MM.1S (cell line): Measurements from ENCODE around the gene SPPL3.

ENCODE experiments used
- DNase-seq: peaks from one replicate; pipeline ENCODE4 v3.0.0-alpha.2; 2015
- H2AFZ ChIP-seq: fragments of 300-600 bp; sonication (generic); 2 replicates; pipeline ENCODE4 v1.6.0; 2016; ENCODE audit warnings: antibody characterized with exemption, low read length
- H3F3A ChIP-seq: fragments of 300-600 bp; sonication (generic); 2 replicates; pipeline ENCODE4 v1.6.1; 2016; ENCODE audit warnings: mild to moderate bottlenecking, antibody characterized with exemption, low read length, moderate library complexity, mixed read lengths; ENCODE audit not compliant: insufficient read depth
- H3K27ac ChIP-seq: fragments of 300-600 bp; sonication (generic); 2 replicates; pipeline ENCODE4 v1.5.1; 2016; ENCODE audit warnings: mild to moderate bottlenecking, low read length
- H3K27me3 ChIP-seq: fragments of 300-600 bp; sonication (generic); replicated peaks from 2 replicates; pipeline ENCODE4 v1.6.0; 2016; ENCODE audit warnings: low read length; ENCODE audit not compliant: insufficient read depth
- H3K36me3 ChIP-seq: fragments of 300-600 bp; sonication (generic); replicated peaks from 2 replicates; pipeline ENCODE4 v1.6.1; 2016; ENCODE audit warnings: mild to moderate bottlenecking, low read length, mixed read lengths; ENCODE audit not compliant: insufficient read depth
- H3K4me1 ChIP-seq: fragments of 300-600 bp; sonication (generic); 2 replicates; pipeline ENCODE4 v1.6.1; 2016; ENCODE audit warnings: low read length, mixed read lengths
- H3K4me2 ChIP-seq: fragments of 300-600 bp; sonication (generic); 2 replicates; pipeline ENCODE4 v1.6.0; 2016; ENCODE audit warnings: low read depth, low read length
- H3K4me3 ChIP-seq: fragments of 300-600 bp; sonication (generic); 2 replicates; pipeline ENCODE4 v1.5.1; 2016; ENCODE audit warnings: low read length, mixed read lengths
- H3K79me2 ChIP-seq: fragments of 300-600 bp; sonication (generic); 2 replicates; pipeline ENCODE4 v1.6.1; 2016; ENCODE audit warnings: mixed run types, low read length, mixed read lengths
- H3K9ac ChIP-seq: fragments of 300-600 bp; sonication (generic); 2 replicates; pipeline ENCODE4 v1.6.1; 2016; ENCODE audit warnings: low read length, mixed read lengths
- H3K9me2 ChIP-seq: fragments of 300-600 bp; sonication (generic); replicated peaks from 2 replicates; pipeline ENCODE4 v1.6.1; 2016; ENCODE audit warnings: mild to moderate bottlenecking, low read length, mixed read lengths; ENCODE audit not compliant: insufficient read depth
- H3K9me3 ChIP-seq: fragments of 300-600 bp; sonication (generic); replicated peaks from 2 replicates; pipeline ENCODE4 v1.6.1; 2016; ENCODE audit warnings: mild to moderate bottlenecking, low read length, mixed read lengths; ENCODE audit not compliant: insufficient read depth
- H4K20me1 ChIP-seq: fragments of 300-600 bp; sonication (generic); 2 replicates; pipeline ENCODE4 v1.6.1; 2016; ENCODE audit warnings: mild to moderate bottlenecking, low read length, moderate library complexity, mixed read lengths; ENCODE audit not compliant: insufficient read depth
- EZH2 ChIP-seq: fragments of 300-600 bp; sonication (generic); optimal IDR thresholded peaks from 2 replicates; pipeline ENCODE3; 2017; ENCODE audit warnings: low read depth, mild to moderate bottlenecking, antibody characterized with exemption, low read length, mixed read lengths
- EZH2phosphoT487 ChIP-seq: fragments of 300-600 bp; sonication (generic); IDR thresholded peaks from 2 replicates; pipeline ENCODE4 v1.6.1; 2018; ENCODE audit warnings: antibody characterized with exemption, low read length
- TF ChIP-seq, protein P1 (sequence below): fragments of 300-600 bp; sonication (generic); IDR thresholded peaks from 2 replicates; pipeline ENCODE4 v1.5.1; 2016; ENCODE audit warnings: antibody characterized with exemption, low read length, mixed read lengths

The SPPL3 gene

GRCh38 chr12:120844297-120844696, 59.9 kb downstream of the SPPL3 start:
- H4K20me1 ChIP-seq = no peaks in the 10 kb centered on the region
- H3K79me2 ChIP-seq = peaks cover 73% of the 10 kb centered on the region
- H3K36me3 ChIP-seq = no peaks in the 10 kb centered on the region
- no peak for DNase-seq
- no peak overlapping the region for H3K4me3 ChIP-seq
- no peak overlapping the region for H3K9ac ChIP-seq
- no peak overlapping the region for H3K27ac ChIP-seq
- no peaks in the 10 kb centered on the region for H3K9me3 ChIP-seq
- no peaks in the 10 kb centered on the region for H3K27me3 ChIP-seq
- peaks cover 42% of the 10 kb centered on the region for H3K4me1 ChIP-seq
- no peak overlapping the region for H2AFZ ChIP-seq
- H3K4me2 ChIP-seq = no peak overlapping the region
- TF ChIP-seq, protein P1, sequence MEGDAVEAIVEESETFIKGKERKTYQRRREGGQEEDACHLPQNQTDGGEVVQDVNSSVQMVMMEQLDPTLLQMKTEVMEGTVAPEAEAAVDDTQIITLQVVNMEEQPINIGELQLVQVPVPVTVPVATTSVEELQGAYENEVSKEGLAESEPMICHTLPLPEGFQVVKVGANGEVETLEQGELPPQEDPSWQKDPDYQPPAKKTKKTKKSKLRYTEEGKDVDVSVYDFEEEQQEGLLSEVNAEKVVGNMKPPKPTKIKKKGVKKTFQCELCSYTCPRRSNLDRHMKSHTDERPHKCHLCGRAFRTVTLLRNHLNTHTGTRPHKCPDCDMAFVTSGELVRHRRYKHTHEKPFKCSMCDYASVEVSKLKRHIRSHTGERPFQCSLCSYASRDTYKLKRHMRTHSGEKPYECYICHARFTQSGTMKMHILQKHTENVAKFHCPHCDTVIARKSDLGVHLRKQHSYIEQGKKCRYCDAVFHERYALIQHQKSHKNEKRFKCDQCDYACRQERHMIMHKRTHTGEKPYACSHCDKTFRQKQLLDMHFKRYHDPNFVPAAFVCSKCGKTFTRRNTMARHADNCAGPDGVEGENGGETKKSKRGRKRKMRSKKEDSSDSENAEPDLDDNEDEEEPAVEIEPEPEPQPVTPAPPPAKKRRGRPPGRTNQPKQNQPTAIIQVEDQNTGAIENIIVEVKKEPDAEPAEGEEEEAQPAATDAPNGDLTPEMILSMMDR = no peak
- TF ChIP-seq EZH2 (no peak), EZH2phosphoT487 (no peak)
- peaks cover 15% of the 10 kb centered on the region for H3F3A ChIP-seq
- H3K9me2 ChIP-seq = no peaks in the 10 kb centered on the region

DNA sequence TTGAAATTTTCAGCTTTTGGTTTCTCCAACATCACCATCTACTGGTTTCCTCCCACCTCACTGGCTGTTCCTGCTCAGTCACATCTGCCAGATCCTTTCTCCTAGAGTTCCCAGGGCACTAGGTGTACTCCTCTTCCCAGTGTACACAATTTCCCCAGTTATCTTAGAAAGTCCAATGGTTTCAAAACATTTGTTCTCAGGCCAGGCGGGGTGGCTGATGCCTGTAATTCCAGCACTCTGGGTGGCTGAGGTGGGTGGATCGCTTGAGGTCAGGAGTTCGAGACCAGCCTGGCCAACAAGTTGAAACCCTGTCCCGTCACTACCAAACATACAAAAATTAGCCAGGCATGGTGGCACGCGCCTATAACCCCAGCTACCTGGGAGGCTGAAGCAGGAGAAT, 60.7 kb downstream of the SPPL3 start:
- Histone ChIP-seq H3K4me2 (no peak overlapping the region), H3K9me2 (no peaks in the 10 kb centered on the region), H3K9me3 (no peaks in the 10 kb centered on the region), H4K20me1 (no peaks in the 10 kb centered on the region), H3K4me1 (peaks cover 34% of the 10 kb centered on the region), H3K4me3 (no peak overlapping the region), H3K9ac (no peak overlapping the region), H3K27me3 (no peaks in the 10 kb centered on the region), H3K27ac (no peak overlapping the region), H3K79me2 (peaks cover 67% of the 10 kb centered on the region), H3K36me3 (no peaks in the 10 kb centered on the region), H2AFZ (no peak overlapping the region), H3F3A (peaks cover 9% of the 10 kb centered on the region)
- TF ChIP-seq EZH2 (no peak), EZH2phosphoT487 (no peak)
- TF ChIP-seq, protein P1 = no peak
- no peak for DNase-seq

DNA sequence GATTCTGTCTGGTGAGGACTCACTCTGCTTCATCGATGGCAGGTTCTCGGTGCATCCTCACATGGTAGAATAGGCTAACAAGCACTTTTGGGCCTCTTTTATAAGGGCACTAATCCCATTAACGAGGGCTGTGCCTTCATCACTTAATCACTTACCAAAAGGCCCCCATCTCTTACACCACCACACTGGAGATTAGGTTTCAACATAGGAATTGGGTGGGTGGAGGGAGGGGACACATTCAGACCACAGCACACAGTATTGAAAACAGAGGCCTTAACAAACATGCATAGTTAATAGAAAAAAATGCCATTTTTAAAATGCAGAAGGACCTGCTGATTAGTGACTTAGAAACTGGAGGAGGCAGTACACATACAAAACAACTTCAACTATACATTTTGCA, 61.6 kb downstream of the SPPL3 start:
- no peak overlapping the region for H3K9ac ChIP-seq
- DNase-seq = no peak
- H3K4me3 ChIP-seq = no peak overlapping the region
- H3K27ac ChIP-seq = no peak overlapping the region
- peaks cover under 1% of the 10 kb centered on the region; the same call in 1 of the 2 replicates for H3F3A ChIP-seq
- no peaks in the 10 kb centered on the region for H3K9me2 ChIP-seq
- H3K9me3 ChIP-seq = no peaks in the 10 kb centered on the region
- H3K4me2 ChIP-seq = no peak overlapping the region
- peaks cover 25% of the 10 kb centered on the region for H3K4me1 ChIP-seq
- no peaks in the 10 kb centered on the region for H4K20me1 ChIP-seq
- peaks cover 75% of the 10 kb centered on the region for H3K79me2 ChIP-seq
- no peak for TF ChIP-seq EZH2phosphoT487
- TF ChIP-seq, protein P1 = no peak
- TF ChIP-seq EZH2 = no peak
- H2AFZ ChIP-seq = no peak overlapping the region
- no peaks in the 10 kb centered on the region for H3K36me3 ChIP-seq
- H3K27me3 ChIP-seq = no peaks in the 10 kb centered on the region
